ENCODE data around the gene DARS1. TPM values are rescaled to one million over a fixed set of nuclear protein-coding genes. Genes with fewer than 3 reads are reported as not detected.
A peak's percentile ranks its signal among the peaks of the same experiment; 100 is the strongest.

The DARS1 gene
- total and polyA plus RNA-seq, 2 donors: 70.8 to 106 TPM

DNA sequence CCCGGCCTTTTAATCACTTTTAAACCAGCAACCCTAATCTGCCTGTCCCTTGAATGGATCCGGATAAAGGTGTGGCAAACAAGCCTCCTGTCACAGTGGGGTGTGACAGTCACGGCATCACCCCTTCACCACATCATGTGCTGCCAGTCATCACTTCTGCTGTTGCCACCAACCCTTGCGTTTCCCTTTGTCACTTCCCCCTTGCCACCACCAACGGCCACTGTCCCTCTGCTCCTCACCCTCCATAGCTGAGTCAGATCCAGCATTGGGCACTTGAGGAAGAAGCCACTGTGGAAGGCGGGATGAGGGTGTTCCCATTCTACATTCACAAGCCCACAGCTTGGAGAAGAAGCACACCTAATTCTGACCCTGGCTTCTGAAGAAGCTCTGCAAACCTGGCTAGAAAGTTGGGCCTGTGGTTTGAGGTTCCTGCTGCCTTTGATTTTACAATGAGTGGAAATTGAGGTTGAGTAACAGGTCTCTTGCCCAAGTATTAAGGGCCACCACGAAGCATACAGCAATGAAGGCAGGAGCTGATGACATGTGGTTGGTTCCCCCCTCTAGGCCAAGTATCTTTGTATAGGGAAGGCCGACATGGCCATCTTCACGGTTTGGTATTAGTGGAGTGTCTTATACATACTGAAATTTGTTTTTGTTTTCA, 22.9 kb upstream of the DARS1 start:
- Histone ChIP-seq H3K36me3 (ENCODE audit: insufficient read depth) (no peaks in the 10 kb centered on the region), H3K4me1 (ENCODE audit: insufficient read depth) (no peaks in the 10 kb centered on the region), H3K27ac (ENCODE audit: low read depth) (no peak overlapping the region), H3K4me3 (ENCODE audit: low read depth, low read length) (no peak overlapping the region)
- DNase-seq (ENCODE audit: extremely low spot score): no peak
- 88% methylated on average over 9 of the region's 9 CpGs for WGBS

- DNase-seq (ENCODE audit: extremely low spot score): no peak
Measured at GRCh38 chr2:136006658-136007057, 21.2 kb upstream of the DARS1 start.

GRCh38 chr2:136005462-136006196, 20.2 kb upstream of the DARS1 start:
- no peaks in the 10 kb centered on the region for H3K4me1 ChIP-seq (ENCODE audit: insufficient read depth)
- no peak overlapping the region for H3K4me3 ChIP-seq (ENCODE audit: low read depth, low read length)
- DNase-seq (ENCODE audit: extremely low spot score): no peak
- 60% methylated on average over 3 of the region's 3 CpGs for WGBS
- no peak overlapping the region for H3K27ac ChIP-seq (ENCODE audit: low read depth)
- no peaks in the 10 kb centered on the region for H3K36me3 ChIP-seq (ENCODE audit: insufficient read depth)

More at GRCh38 chr2:136006658-136007057, 21.2 kb upstream of the DARS1 start:
- H3K4me1 ChIP-seq (ENCODE audit: insufficient read depth): no peaks in the 10 kb centered on the region
- no peak overlapping the region for H3K27ac ChIP-seq (ENCODE audit: low read depth)
- 54% methylated on average over 3 of the region's 3 CpGs for WGBS
- no peak overlapping the region for H3K4me3 ChIP-seq (ENCODE audit: low read depth, low read length)
- H3K36me3 ChIP-seq (ENCODE audit: insufficient read depth): no peaks in the 10 kb centered on the region

- no peak overlapping the region for H3K27ac ChIP-seq (ENCODE audit: low read depth)
- WGBS: 85% methylated on average over 3 of the region's 3 CpGs
- H3K4me3 ChIP-seq (ENCODE audit: low read depth, low read length): no peak overlapping the region
- no peak for DNase-seq (ENCODE audit: extremely low spot score)
- H3K36me3 ChIP-seq (ENCODE audit: insufficient read depth): no peaks in the 10 kb centered on the region
- no peaks in the 10 kb centered on the region for H3K4me1 ChIP-seq (ENCODE audit: insufficient read depth)
Measured at GRCh38 chr2:136004965-136005364, 19.5 kb upstream of the DARS1 start.

- Histone ChIP-seq H3K4me3 (ENCODE audit: low read depth, low read length) (no peak overlapping the region), H3K4me1 (ENCODE audit: insufficient read depth) (no peaks in the 10 kb centered on the region), H3K27ac (ENCODE audit: low read depth) (no peak overlapping the region), H3K36me3 (ENCODE audit: insufficient read depth) (no peaks in the 10 kb centered on the region)
- 94% methylated on average over 1 of the region's 1 CpG for WGBS
- no peak for DNase-seq (ENCODE audit: extremely low spot score)
Measured at GRCh38 chr2:136001131-136001530, 15.7 kb upstream of the DARS1 start.

GRCh38 chr2:136000502-136000901, 15.1 kb upstream of the DARS1 start:
- no peak for DNase-seq (ENCODE audit: extremely low spot score)
- Histone ChIP-seq H3K4me3 (ENCODE audit: low read depth, low read length) (no peak overlapping the region), H3K27ac (ENCODE audit: low read depth) (no peak overlapping the region), H3K4me1 (ENCODE audit: insufficient read depth) (no peaks in the 10 kb centered on the region), H3K36me3 (ENCODE audit: insufficient read depth) (no peaks in the 10 kb centered on the region)
- 32% methylated on average over 2 of the region's 2 CpGs for WGBS

DNA sequence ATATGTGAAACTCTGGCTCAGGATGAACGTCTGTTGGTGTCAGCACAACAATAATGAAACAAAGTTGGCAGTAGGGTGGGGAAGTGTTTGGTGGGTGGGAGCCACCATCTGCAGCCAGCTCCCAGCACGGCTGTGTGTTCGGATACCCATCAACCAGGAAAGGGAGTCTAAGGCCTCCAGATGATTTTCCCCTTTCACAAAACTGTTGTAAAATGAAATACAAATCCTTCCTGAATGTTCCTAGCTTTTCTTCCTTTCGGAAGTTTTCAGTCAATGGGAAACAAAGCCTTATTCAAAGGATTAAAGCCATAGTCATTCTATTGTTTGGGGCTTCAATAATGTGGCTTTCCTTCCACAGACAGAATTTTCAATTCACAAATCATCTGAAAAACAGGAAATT, 14.5 kb upstream of the DARS1 start:
- Histone ChIP-seq H3K27ac (ENCODE audit: low read depth) (no peak overlapping the region), H3K4me3 (ENCODE audit: low read depth, low read length) (no peak overlapping the region), H3K36me3 (ENCODE audit: insufficient read depth) (no peaks in the 10 kb centered on the region), H3K4me1 (ENCODE audit: insufficient read depth) (no peaks in the 10 kb centered on the region)
- DNase-seq (ENCODE audit: extremely low spot score): no peak
- WGBS: 84% methylated on average over 4 of the region's 4 CpGs

GRCh38 chr2:135998879-135999278, 13.5 kb upstream of the DARS1 start:
- no peaks in the 10 kb centered on the region for H3K36me3 ChIP-seq (ENCODE audit: insufficient read depth)
- no peak for DNase-seq (ENCODE audit: extremely low spot score)
- WGBS: 98% methylated on average over 5 of the region's 5 CpGs
- no peak overlapping the region for H3K27ac ChIP-seq (ENCODE audit: low read depth)
- H3K4me3 ChIP-seq (ENCODE audit: low read depth, low read length): no peak overlapping the region
- no peaks in the 10 kb centered on the region for H3K4me1 ChIP-seq (ENCODE audit: insufficient read depth)

DNA sequence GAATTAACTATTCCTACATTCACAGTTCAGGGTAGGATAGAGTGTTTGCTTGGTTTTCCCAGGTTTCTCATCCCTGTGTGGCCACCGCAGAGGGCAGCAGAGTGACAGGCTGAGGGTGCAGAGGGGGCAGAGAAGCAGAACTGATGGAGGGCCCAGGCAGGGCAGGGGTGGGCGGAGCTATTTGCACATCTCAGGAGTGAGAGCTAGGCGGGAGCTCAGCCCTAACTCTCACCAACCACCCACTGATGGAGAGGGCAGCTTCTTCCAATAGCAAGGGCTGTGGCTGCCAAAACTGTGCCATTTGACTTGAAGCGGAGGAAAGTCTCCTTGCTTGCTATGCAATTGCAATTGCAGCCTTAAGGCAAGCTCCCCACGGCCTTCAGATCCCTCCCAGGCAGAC, 12.0 kb upstream of the DARS1 start:
- Histone ChIP-seq H3K4me1 (ENCODE audit: insufficient read depth) (no peaks in the 10 kb centered on the region), H3K36me3 (ENCODE audit: insufficient read depth) (no peaks in the 10 kb centered on the region), H3K27ac (ENCODE audit: low read depth) (no peak overlapping the region), H3K4me3 (ENCODE audit: low read depth, low read length) (no peak overlapping the region)
- WGBS: 84% methylated on average over 5 of the region's 5 CpGs
- no peak for DNase-seq (ENCODE audit: extremely low spot score)

- WGBS: 96% methylated on average over 2 of the region's 2 CpGs
- no peak overlapping the region for H3K27ac ChIP-seq (ENCODE audit: low read depth)
- H3K4me1 ChIP-seq (ENCODE audit: insufficient read depth): no peaks in the 10 kb centered on the region
- no peaks in the 10 kb centered on the region for H3K36me3 ChIP-seq (ENCODE audit: insufficient read depth)
- DNase-seq (ENCODE audit: extremely low spot score): no peak
- no peak overlapping the region for H3K4me3 ChIP-seq (ENCODE audit: low read depth, low read length)
Measured at GRCh38 chr2:135996304-135996703, 10.9 kb upstream of the DARS1 start.

- H3K4me1 ChIP-seq (ENCODE audit: insufficient read depth): no peaks in the 10 kb centered on the region
- H3K4me3 ChIP-seq (ENCODE audit: low read depth, low read length): no peak overlapping the region
- H3K27ac ChIP-seq (ENCODE audit: low read depth): no peak overlapping the region
- WGBS: 31% methylated on average over 3 of the region's 3 CpGs
- H3K36me3 ChIP-seq (ENCODE audit: insufficient read depth): no peaks in the 10 kb centered on the region
- DNase-seq (ENCODE audit: extremely low spot score): peak; percentile 29
Measured at GRCh38 chr2:135994281-135994680, 8.9 kb upstream of the DARS1 start.

DNA sequence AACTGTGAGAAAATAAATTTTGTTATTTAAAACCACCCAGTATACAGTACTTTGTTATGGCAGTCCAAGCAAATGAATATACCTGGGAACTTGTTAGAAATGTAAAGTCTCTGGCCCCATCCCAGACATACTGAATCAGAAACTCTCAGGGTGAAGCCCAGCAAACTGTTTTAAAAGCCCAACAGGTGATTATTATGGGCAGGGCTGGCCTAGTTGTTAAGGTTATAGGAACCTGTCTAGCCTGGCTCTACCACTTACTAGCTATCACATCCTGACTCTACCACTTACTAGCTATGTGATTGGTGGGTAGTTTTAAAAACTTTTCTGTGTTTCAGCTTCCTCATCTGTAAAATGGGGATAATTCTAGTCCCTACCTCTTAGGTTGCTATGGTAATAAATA, 8.0 kb upstream of the DARS1 start:
- Histone ChIP-seq H3K4me3 (ENCODE audit: low read depth, low read length) (no peak overlapping the region), H3K36me3 (ENCODE audit: insufficient read depth) (no peaks in the 10 kb centered on the region), H3K4me1 (ENCODE audit: insufficient read depth) (no peaks in the 10 kb centered on the region), H3K27ac (ENCODE audit: low read depth) (no peak overlapping the region)
- DNase-seq (ENCODE audit: extremely low spot score): no peak

DNA sequence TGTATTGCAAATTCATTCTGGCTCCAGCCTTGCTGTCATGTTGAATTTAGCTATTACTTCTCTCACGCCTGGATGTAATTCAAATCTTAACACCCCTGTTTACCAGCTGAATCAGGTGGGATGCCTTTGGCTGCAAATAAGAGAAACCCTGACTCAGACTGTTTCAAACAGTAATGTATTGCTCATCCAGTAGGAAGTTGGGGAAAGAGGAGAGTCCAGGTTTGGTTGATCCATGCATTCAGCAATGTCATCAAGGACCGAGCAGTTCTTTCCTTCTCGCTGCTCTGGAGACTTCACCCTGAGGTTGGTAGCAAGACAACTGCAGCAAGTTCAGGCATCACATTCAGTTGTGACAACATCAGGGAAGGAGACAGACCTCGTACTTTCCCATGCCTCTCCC, 6.4 kb upstream of the DARS1 start:
- H3K4me1 ChIP-seq (ENCODE audit: insufficient read depth): no peaks in the 10 kb centered on the region
- H3K4me3 ChIP-seq (ENCODE audit: low read depth, low read length): no peak overlapping the region
- no peak overlapping the region for H3K27ac ChIP-seq (ENCODE audit: low read depth)
- DNase-seq (ENCODE audit: extremely low spot score): no peak
- WGBS: 94% methylated on average over 4 of the region's 4 CpGs
- no peaks in the 10 kb centered on the region for H3K36me3 ChIP-seq (ENCODE audit: insufficient read depth)

DNA sequence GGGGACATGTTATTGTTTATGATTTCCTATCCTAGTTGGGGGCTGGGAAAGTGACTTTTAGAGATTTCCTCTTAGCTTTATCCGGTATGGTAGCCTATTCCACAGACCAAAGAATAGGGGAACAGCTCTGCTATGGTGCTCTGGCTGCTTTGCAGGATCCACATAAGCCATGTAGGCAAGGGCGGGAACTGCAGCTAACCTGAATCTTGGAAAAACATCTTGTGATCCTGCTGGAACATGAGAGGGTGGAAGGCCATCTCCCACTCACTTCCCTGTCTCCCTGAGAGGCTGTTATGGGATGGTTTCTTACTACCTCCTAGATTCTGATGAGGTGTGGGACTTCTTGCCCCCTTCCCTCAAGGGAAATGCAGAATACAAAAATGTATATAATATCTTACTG, 2.0 kb upstream of the DARS1 start:
- H3K36me3 ChIP-seq (ENCODE audit: insufficient read depth): no peaks in the 10 kb centered on the region
- H3K4me3 ChIP-seq (ENCODE audit: low read depth, low read length): no peak overlapping the region
- no peak overlapping the region for H3K27ac ChIP-seq (ENCODE audit: low read depth)
- WGBS: 93% methylated on average over 2 of the region's 2 CpGs
- H3K4me1 ChIP-seq (ENCODE audit: insufficient read depth): no peaks in the 10 kb centered on the region
- DNase-seq (ENCODE audit: extremely low spot score): no peak
